H1 (cell line): ENCODE results near the gene MCUB. TPM values are rescaled to one million over a fixed set of nuclear protein-coding genes. Genes with fewer than 3 reads are reported as not detected.

ENCODE experiments used
- CTCF ChIA-PET: fragments of 300-600 bp; sonication (Branson Sonifier 250); formaldehyde crosslinking; loops from one replicate; lab custom pipeline; 2021; ENCODE audit not compliant: partially characterized antibody; lab: Charles Lee
- POLR2A ChIA-PET: fragments of 300-600 bp; sonication (Branson Sonifier 250); formaldehyde crosslinking; loops from one replicate; lab custom pipeline; 2021; ENCODE audit warnings: inconsistent platforms; ENCODE audit not compliant: partially characterized antibody; lab: Charles Lee
- DNase-seq, 2 experiments: peaks; one replicate each; pipeline versions ENCODE4 v3.0.0 to v3.0.0-alpha.2; 2010 to 2022; ENCODE audit warnings: low spot score in 2 of 2, low read depth in 1 of 2, mixed read lengths in 1 of 2
- FAIRE-seq: peaks from 2 replicates; lab custom pipeline; 2011; peaks lifted over from hg19 to GRCh38; lab: Jason Lieb, UNC
- H2AFZ ChIP-seq: 2 replicates; pipeline ENCODE4 v1.8.1; 2012; ENCODE audit warnings: low read length, inconsistent platforms
- H2AK5ac ChIP-seq: 2 replicates; pipeline ENCODE4 v1.6.1; 2013; ENCODE audit warnings: low read depth, low read length
- H2BK120ac ChIP-seq: replicated peaks from 2 replicates; pipeline ENCODE3; 2013; ENCODE audit warnings: low read depth, low read length, inconsistent platforms
- H2BK12ac ChIP-seq: 2 replicates; pipeline ENCODE4 v1.6.1; 2013; ENCODE audit warnings: low read depth, low read length
- H2BK15ac ChIP-seq: 2 replicates; pipeline ENCODE4 v1.6.1; 2013; ENCODE audit warnings: low read length
- H2BK20ac ChIP-seq: 2 replicates; pipeline ENCODE4 v1.6.1; 2013; ENCODE audit warnings: low read length
- H2BK5ac ChIP-seq: 2 replicates; pipeline ENCODE4 v1.6.1; 2013; ENCODE audit warnings: low read depth, low read length
- H3K14ac ChIP-seq: 2 replicates; pipeline ENCODE4 v1.6.1; 2013; ENCODE audit warnings: inconsistent platforms; ENCODE audit not compliant: insufficient read length
- H3K18ac ChIP-seq: 2 replicates; pipeline ENCODE4 v1.6.1; 2013; ENCODE audit warnings: low read length; ENCODE audit errors: extremely low read depth
- H3K23ac ChIP-seq: 2 replicates; pipeline ENCODE4 v1.6.1; 2013; ENCODE audit warnings: inconsistent platforms; ENCODE audit not compliant: insufficient read length
- H3K23me2 ChIP-seq: 2 replicates; pipeline ENCODE4 v1.6.1; 2013; ENCODE audit warnings: low read depth, low read length
- H3K27ac ChIP-seq: 2 replicates; pipeline ENCODE4 v1.6.1; 2011; ENCODE audit warnings: low read depth, low read length, inconsistent platforms
- H3K27me3 ChIP-seq, 4 experiments: replicated peaks in 1 of 4; 1 replicate in 1 of 4; 2 replicates in 3 of 4; pipeline versions ENCODE4 v1.6.1 to v1.8.1; 2011 to 2013; ENCODE audit warnings: low read length in 3 of 4, mild to moderate bottlenecking in 3 of 4, inconsistent platforms in 2 of 4, mixed read lengths in 2 of 4, moderate library complexity in 1 of 4; ENCODE audit not compliant: control insufficient read depth in 3 of 4, insufficient read depth in 3 of 4; ENCODE audit errors: extremely low read depth in 1 of 4
- H3K36me3 ChIP-seq, 4 experiments: 2 replicates each; pipeline versions ENCODE4 v1.6.1 to v1.8.1; 2011 to 2013; ENCODE audit warnings: mild to moderate bottlenecking in 4 of 4, low read length in 3 of 4, moderate library complexity in 2 of 4, control low read depth in 1 of 4, inconsistent platforms in 1 of 4; ENCODE audit not compliant: insufficient read depth in 4 of 4, control insufficient read depth in 2 of 4
- H3K4ac ChIP-seq: replicated peaks from 2 replicates; pipeline ENCODE3; 2013; ENCODE audit warnings: low read length, low read depth, mixed read lengths, inconsistent platforms; ENCODE audit not compliant: insufficient read length
- H3K4me1 ChIP-seq, 4 experiments: replicated peaks in 1 of 4; 1 replicate in 1 of 4; 2 replicates in 3 of 4; pipeline versions ENCODE4 v1.6.1 to v1.8.1; 2011 to 2013; ENCODE audit warnings: low read length in 3 of 4, inconsistent platforms in 2 of 4, mixed read lengths in 1 of 4; ENCODE audit not compliant: insufficient read depth in 4 of 4, control insufficient read depth in 3 of 4
- H3K4me2 ChIP-seq, 2 experiments: 2 replicates each; pipeline versions ENCODE4 v1.6.1 to v1.8.1; 2011 to 2013; ENCODE audit warnings: low read depth in 2 of 2, low read length in 2 of 2, control low read depth in 1 of 2, inconsistent platforms in 1 of 2, mild to moderate bottlenecking in 1 of 2; ENCODE audit not compliant: insufficient read depth in 1 of 2
- H3K4me3 ChIP-seq, 4 experiments: fragments of 200-600, 300-600 bp in 1 of 4; sonication (generic), shearing (Covaris generic), sonication (Bioruptor Twin) in 1 of 4; 2 replicates each; pipeline versions ENCODE4 v1.5.1 to v1.8.1; 2011 to 2016; ENCODE audit warnings: low read length in 4 of 4, low read depth in 3 of 4, control low read depth in 2 of 4, inconsistent platforms in 2 of 4, mild to moderate bottlenecking in 2 of 4, mixed read lengths in 1 of 4, moderate library complexity in 1 of 4; ENCODE audit not compliant: insufficient read depth in 2 of 4; ENCODE audit errors: extremely low read depth in 1 of 4
- H3K56ac ChIP-seq: replicated peaks from 2 replicates; pipeline ENCODE3; 2013; ENCODE audit warnings: low read depth, mild to moderate bottlenecking, mixed read lengths, low read length, inconsistent platforms; ENCODE audit not compliant: insufficient read length
- H3K79me1 ChIP-seq: 2 replicates; pipeline ENCODE4 v1.6.1; 2013; ENCODE audit warnings: low read depth, low read length, control low read depth
- H3K79me2 ChIP-seq, 2 experiments: 2 replicates each; pipeline versions ENCODE4 v1.6.1 to v1.8.1; 2012 to 2013; ENCODE audit warnings: low read length in 2 of 2, mild to moderate bottlenecking in 2 of 2, inconsistent platforms in 1 of 2; ENCODE audit not compliant: insufficient read depth in 2 of 2, control insufficient read depth in 1 of 2
- H3K9ac ChIP-seq, 4 experiments: replicated peaks in 1 of 4; 1 replicate in 1 of 4; 2 replicates in 3 of 4; pipeline versions ENCODE4 v1.6.1 to v1.8.1; 2011 to 2013; ENCODE audit warnings: low read depth in 3 of 4, low read length in 3 of 4, control low read depth in 2 of 4, mild to moderate bottlenecking in 2 of 4, moderate library complexity in 2 of 4, inconsistent platforms in 1 of 4; ENCODE audit errors: extremely low read depth in 1 of 4
- H3K9me3 ChIP-seq, 2 experiments: 2 replicates each; pipeline versions ENCODE4 v1.6.1 to v1.8.1; 2012 to 2013; ENCODE audit warnings: mild to moderate bottlenecking in 2 of 2, moderate library complexity in 2 of 2, control low read depth in 1 of 2, inconsistent platforms in 1 of 2, low read depth in 1 of 2, low read length in 1 of 2, mixed read lengths in 1 of 2; ENCODE audit not compliant: insufficient read depth in 2 of 2
- H4K20me1 ChIP-seq, 2 experiments: replicated peaks in 1 of 2; 2 replicates each; pipeline versions ENCODE3 to v1.8.1; 2011 to 2013; ENCODE audit warnings: inconsistent platforms in 2 of 2, low read length in 2 of 2, mild to moderate bottlenecking in 1 of 2; ENCODE audit not compliant: insufficient read depth in 2 of 2, control insufficient read depth in 1 of 2
- H4K5ac ChIP-seq: 2 replicates; pipeline ENCODE4 v1.6.1; 2013; ENCODE audit warnings: low read length, low read depth, mixed read lengths, inconsistent platforms; ENCODE audit not compliant: insufficient read length
- H4K8ac ChIP-seq: 2 replicates; pipeline ENCODE4 v1.8.0; 2013; ENCODE audit warnings: mild to moderate bottlenecking, moderate library complexity, low read length, inconsistent platforms; ENCODE audit not compliant: insufficient read depth; ENCODE audit errors: extremely low read depth
- H4K91ac ChIP-seq: replicated peaks from 2 replicates; pipeline ENCODE3; 2013; ENCODE audit warnings: low read length, mixed read lengths, inconsistent platforms; ENCODE audit not compliant: insufficient read length
- CHD1 ChIP-seq: IDR thresholded peaks from 2 replicates; pipeline ENCODE4 v1.6.1; 2012; ENCODE audit warnings: low read depth, low read length, improper control_type of control experiment
- MAFK ChIP-seq: IDR thresholded peaks from 2 replicates; pipeline ENCODE4 v1.6.1; 2012; ENCODE audit warnings: low read depth, mild to moderate bottlenecking, improper control_type of control experiment, low read length
- WGBS, 2 experiments: shearing (Covaris generic) in 1 of 2; methylation state at CpG; one replicate each; pipeline versions ENCODE4 v1.1.6 to v1.1.7; 2013 to 2015; ENCODE audit warnings: low lambda C conversion rate in 2 of 2, mixed read lengths in 2 of 2, inconsistent platforms in 1 of 2, low coverage in 1 of 2, missing lambda C conversion rate in 1 of 2; ENCODE audit not compliant: insufficient replicate concordance in 2 of 2, insufficient coverage in 1 of 2, insufficient read length in 1 of 2; ENCODE audit errors: extremely low coverage in 1 of 2, missing lambda C conversion rate in 1 of 2; 5-methylcytosine and 5-hydroxymethylcytosine counted together
- polyA plus RNA-seq, 7 experiments: library from polyadenylated mRNA; depleted of rRNA in 3 of 7; stranded (reverse) in 5 of 7; unstranded in 2 of 7; fragments of >200 nt in 5 of 7; fragments of 200-250 nt in 2 of 7; gene quantifications; 1 replicate in 5 of 7; 2 replicates in 1 of 7; 4 replicates in 1 of 7; pipeline versions ENCODE4 v1.2.1 to v1.2.3, GENCODE V29; 2011 to 2013; ENCODE audit warnings: missing spikeins in 2 of 7, mixed read lengths in 2 of 7
- total RNA-seq: library from RNA; stranded (reverse); fragmentation: NEBNext Ultra II Directional; extraction: Animal tissue kit (Norgen Biotek cat#: 25700); gene quantifications from 2 replicates; pipeline ENCODE4 v1.2.1, GENCODE V29; 2021

The MCUB gene
- total and polyA plus RNA-seq, 2 of the 8 experiments (the other 6 are each of a cell fraction or from before 2014, with no cell fraction given): 15.2 to 19.4 TPM

GRCh38 chr4:109589605-109590004 lies 29.6 kb downstream of the MCUB start:
- H4K20me1 ChIP-seq: no peaks in the 10 kb centered on the region
- no peak overlapping the region for H2BK15ac ChIP-seq
- H3K18ac ChIP-seq: no peak overlapping the region
- H3K23me2 ChIP-seq: no peaks in the 10 kb centered on the region
- DNase-seq: no peak
- no peak overlapping the region for H3K14ac ChIP-seq
- no peak overlapping the region for H3K56ac ChIP-seq
- H4K5ac ChIP-seq: no peak overlapping the region
- H3K27me3 ChIP-seq: no peaks in the 10 kb centered on the region
- FAIRE-seq: no peak
- peaks cover 0 to 8% (median 0%) of the 10 kb centered on the region in 4 experiments; a peak in 2 of 7 replicates for H3K4me1 ChIP-seq
- no peak overlapping the region for H3K23ac ChIP-seq
- ChIA-PET CTCF (interaction anchor here (1.0 kb wide), 1 partner anchor 27 kb away, joined by 3 read pairs; no protein-coding TSS in a partner anchor), POLR2A (no interaction called here)
- H4K8ac ChIP-seq: no peak overlapping the region
- H2AK5ac ChIP-seq: no peak overlapping the region
- peaks cover 6 to 7% of the 10 kb centered on the region in 2 experiments; a peak in 3 of 4 replicates for H3K9me3 ChIP-seq
- no peak overlapping the region for H3K4me2 ChIP-seq
- 78% methylated on average over 2 of the region's 2 CpGs; no CpG with 5 or more reads in 1 of the 2 experiments for WGBS, 2 experiments
- H3K4me3 ChIP-seq: no peak overlapping the region
- H2BK20ac ChIP-seq: no peak overlapping the region
- no peaks in the 10 kb centered on the region; a peak in 1 of 4 replicates for H3K79me2 ChIP-seq
- no peak overlapping the region for H3K4ac ChIP-seq
- no peak overlapping the region for H3K27ac ChIP-seq
- no peaks in the 10 kb centered on the region for H3K36me3 ChIP-seq
- H2BK120ac ChIP-seq: no peak overlapping the region
- no peak overlapping the region for H2BK12ac ChIP-seq
- H3K79me1 ChIP-seq: no peaks in the 10 kb centered on the region
- no peak overlapping the region for H4K91ac ChIP-seq
- H3K9ac ChIP-seq: no peak overlapping the region
- no peak overlapping the region for H2AFZ ChIP-seq
- no peak overlapping the region for H2BK5ac ChIP-seq
- TF ChIP-seq CHD1 (no peak), MAFK (no peak)
